ENCODE data around the gene IRF5. TPM values are rescaled to one million over a fixed set of nuclear protein-coding genes. Genes with fewer than 3 reads are reported as not detected.

Gene IRF5
- total RNA-seq, 1 experiment from 2014 or later, result 13.4 TPM

- Mint-ChIP-seq H3K27ac (ENCODE audit: unreplicated experiment) (no peak overlapping the region), H3K4me3 (ENCODE audit: low read depth, unreplicated experiment) (no peak overlapping the region), H3K4me1 (ENCODE audit: low read depth, unreplicated experiment) (peaks cover 18% of the 10 kb centered on the region), H3K27me3 (ENCODE audit: unreplicated experiment) (no peaks in the 10 kb centered on the region), H3K36me3 (ENCODE audit: insufficient read depth, unreplicated experiment) (peaks cover 5% of the 10 kb centered on the region), H3K9me3 (ENCODE audit: low read depth, unreplicated experiment) (no peaks in the 10 kb centered on the region)
- intact Hi-C loops (cut with micrococcal nuclease; ENCODE audit: unreplicated experiment), result no loop called here
- DNase-seq, result no peak
- no peak for TF ChIP-seq CTCF (IDR thresholded peaks at IDR 0.05; ENCODE audit: unreplicated experiment)
- CTCF ChIA-PET, result no interaction called here
- BruUV-seq (replicated peaks), result no TSS peak
These were observed 38.3 kb upstream of the IRF5 start for GRCh38 chr7:128899392-128899791.

- Mint-ChIP-seq H3K36me3 (ENCODE audit: insufficient read depth, unreplicated experiment) (peaks cover 5% of the 10 kb centered on the region), H3K27ac (ENCODE audit: unreplicated experiment) (no peak overlapping the region), H3K27me3 (ENCODE audit: unreplicated experiment) (no peaks in the 10 kb centered on the region), H3K9me3 (ENCODE audit: low read depth, unreplicated experiment) (no peaks in the 10 kb centered on the region), H3K4me1 (ENCODE audit: low read depth, unreplicated experiment) (peaks cover 25% of the 10 kb centered on the region), H3K4me3 (ENCODE audit: low read depth, unreplicated experiment) (no peak overlapping the region)
- TF ChIP-seq CTCF (IDR thresholded peaks at IDR 0.05; ENCODE audit: unreplicated experiment), result no peak
- CTCF ChIA-PET, result no interaction called here
- BruUV-seq (replicated peaks), result TSS peak; percentile 21
- intact Hi-C loops (cut with micrococcal nuclease; ENCODE audit: unreplicated experiment), result loop anchor here (5.0 kb wide), 1 partner anchor 57 kb away; no protein-coding TSS in a partner anchor
- no peak for DNase-seq
These were observed 37.5 kb upstream of the IRF5 start for GRCh38 chr7:128900237-128900636.

- peaks cover 5% of the 10 kb centered on the region for H3K36me3 Mint-ChIP-seq (ENCODE audit: insufficient read depth, unreplicated experiment)
- H3K9me3 Mint-ChIP-seq (ENCODE audit: low read depth, unreplicated experiment), result no peaks in the 10 kb centered on the region
- TF ChIP-seq CTCF (IDR thresholded peaks at IDR 0.05; ENCODE audit: unreplicated experiment), result no peak
- H3K27ac Mint-ChIP-seq (ENCODE audit: unreplicated experiment), result peak overlapping the region; percentile 66
- no TSS peak for BruUV-seq (replicated peaks)
- CTCF ChIA-PET, result interaction anchor here (0.8 kb wide), 1 partner anchor 14 kb away, joined by 5 read pairs; no protein-coding TSS in a partner anchor
- H3K4me1 Mint-ChIP-seq (ENCODE audit: low read depth, unreplicated experiment), result peaks cover 25% of the 10 kb centered on the region
- DNase-seq, result no peak
- peaks cover 7% of the 10 kb centered on the region for H3K27me3 Mint-ChIP-seq (ENCODE audit: unreplicated experiment)
- H3K4me3 Mint-ChIP-seq (ENCODE audit: low read depth, unreplicated experiment), result peak overlapping the region; percentile 54
- intact Hi-C loops (cut with micrococcal nuclease; ENCODE audit: unreplicated experiment), result loop anchor here (5.0 kb wide), 1 partner anchor 54 kb away; no protein-coding TSS in a partner anchor
These were observed 34.8 kb upstream of the IRF5 start for GRCh38 chr7:128902761-128903585.

GRCh38 chr7:128903621-128904361 is 33.9 kb upstream of the IRF5 start:
- peaks cover 25% of the 10 kb centered on the region for H3K4me1 Mint-ChIP-seq (ENCODE audit: low read depth, unreplicated experiment)
- no TSS peak for BruUV-seq (replicated peaks)
- no peaks in the 10 kb centered on the region for H3K9me3 Mint-ChIP-seq (ENCODE audit: low read depth, unreplicated experiment)
- peak overlapping the region; percentile 66 for H3K27ac Mint-ChIP-seq (ENCODE audit: unreplicated experiment)
- DNase-seq, result no peak
- CTCF ChIA-PET, result interaction anchor here (0.5 to 0.8 kb wide), 3 partner anchors 14 to 189 kb away, joined by 3 to 5 read pairs (median 3); no protein-coding TSS in a partner anchor
- intact Hi-C loops (cut with micrococcal nuclease; ENCODE audit: unreplicated experiment), result loop anchor here (5.0 kb wide), 1 partner anchor 54 kb away; no protein-coding TSS in a partner anchor
- H3K4me3 Mint-ChIP-seq (ENCODE audit: low read depth, unreplicated experiment), result peak overlapping the region; percentile 54
- peaks cover 15% of the 10 kb centered on the region for H3K27me3 Mint-ChIP-seq (ENCODE audit: unreplicated experiment)
- no peak for TF ChIP-seq CTCF (IDR thresholded peaks at IDR 0.05; ENCODE audit: unreplicated experiment)
- H3K36me3 Mint-ChIP-seq (ENCODE audit: insufficient read depth, unreplicated experiment), result peaks cover 5% of the 10 kb centered on the region

All from Calu3 (cell line).